GM18520 (cell line): ENCODE measurements around the gene BBS10.
"Not testable (repeated sequence)": the region's sequence is repeated elsewhere in the genome, so short reads cannot be mapped to it uniquely, and the experiment has no call there.

Experiments used
- ATAC-seq: cut with Tn5 transposase; IDR thresholded peaks from one replicate; pipeline ENCODE4 v1.9.1; 2021; ENCODE audit not compliant: unreplicated experiment

The BBS10 gene

DNA sequence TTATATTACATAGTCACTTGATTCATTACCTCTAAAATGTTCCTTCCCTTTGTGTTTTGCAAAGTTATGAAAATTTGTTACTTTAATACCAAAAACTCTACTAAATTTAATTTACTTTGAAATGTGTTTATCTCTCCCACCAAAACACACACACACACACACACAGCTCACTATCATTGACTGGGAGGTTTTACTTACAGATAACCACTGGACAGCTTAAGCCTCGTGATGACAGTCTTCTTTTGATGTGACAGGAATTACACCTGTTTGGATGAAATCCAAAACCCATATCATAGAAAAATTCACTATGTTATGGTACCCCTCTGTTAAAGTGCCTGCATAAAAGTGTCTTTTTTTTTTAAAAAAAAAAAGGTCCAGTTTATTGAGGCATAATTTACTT is 15.6 kb downstream of the BBS10 start:
- no peak for ATAC-seq

- no peak for ATAC-seq
These were observed 18.6 kb downstream of the BBS10 start for GRCh38 chr12:76329606-76330005.

DNA sequence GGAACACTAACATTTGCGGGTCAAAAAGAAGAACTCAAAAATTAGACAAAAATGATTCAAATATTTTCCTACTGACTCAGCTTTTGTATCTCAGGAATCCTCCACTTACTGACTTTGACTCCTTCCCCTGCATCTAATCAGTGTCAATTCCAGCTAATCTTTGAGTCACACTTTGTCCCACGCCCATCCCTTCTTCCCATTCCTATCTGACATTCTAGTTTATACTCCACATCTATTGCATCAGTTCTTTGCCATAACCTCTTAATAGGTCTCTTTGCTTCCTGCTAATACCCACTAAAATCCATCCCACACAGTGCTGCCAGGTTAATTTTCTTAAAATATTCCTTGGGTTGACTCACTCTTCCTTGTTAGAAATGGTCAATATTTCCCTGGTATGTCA is 19.1 kb downstream of the BBS10 start:
- no peak for ATAC-seq

- ATAC-seq = not testable (repeated sequence)
These were observed 28.5 kb downstream of the BBS10 start for GRCh38 chr12:76319595-76320319.

DNA sequence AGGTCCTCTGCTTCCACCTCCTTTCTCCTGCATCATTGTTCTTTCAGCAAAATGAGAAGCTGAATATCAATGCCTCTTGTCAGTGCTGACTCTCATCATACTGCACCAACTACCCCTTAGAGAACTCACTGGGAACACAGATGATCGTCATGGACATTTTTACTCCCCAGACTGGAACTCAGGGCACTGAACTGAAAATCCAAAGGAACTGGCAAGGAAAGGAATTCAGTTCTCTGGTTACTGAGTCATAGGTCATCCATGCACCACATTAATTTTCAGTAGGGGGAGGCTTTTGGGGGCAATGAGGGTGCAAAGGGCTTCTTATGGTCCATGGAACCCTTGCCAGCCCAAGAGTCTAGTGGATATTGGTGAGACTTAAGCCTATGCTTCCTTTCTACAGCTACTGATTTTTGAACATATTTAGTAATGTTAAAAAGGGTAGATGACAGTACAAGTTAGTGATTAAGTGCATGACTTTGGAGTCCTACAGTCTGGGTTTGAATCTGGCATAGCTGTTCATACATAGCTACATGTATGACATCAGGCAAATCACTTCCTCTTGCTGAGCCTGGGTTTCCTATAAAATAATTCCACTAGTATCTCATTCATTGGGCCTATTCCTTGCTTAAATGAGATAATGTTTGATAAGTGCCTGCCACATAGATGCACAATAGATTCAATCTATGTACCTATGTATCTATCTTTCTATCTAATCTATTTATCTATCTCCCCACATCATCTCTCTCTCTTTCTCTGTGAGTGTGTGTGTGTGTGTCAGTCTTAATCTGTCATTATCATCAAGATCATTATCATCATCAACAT is 29.2 kb downstream of the BBS10 start:
- no peak for ATAC-seq

- ATAC-seq = no peak
These were observed 30.2 kb downstream of the BBS10 start for GRCh38 chr12:76317976-76318375.

DNA sequence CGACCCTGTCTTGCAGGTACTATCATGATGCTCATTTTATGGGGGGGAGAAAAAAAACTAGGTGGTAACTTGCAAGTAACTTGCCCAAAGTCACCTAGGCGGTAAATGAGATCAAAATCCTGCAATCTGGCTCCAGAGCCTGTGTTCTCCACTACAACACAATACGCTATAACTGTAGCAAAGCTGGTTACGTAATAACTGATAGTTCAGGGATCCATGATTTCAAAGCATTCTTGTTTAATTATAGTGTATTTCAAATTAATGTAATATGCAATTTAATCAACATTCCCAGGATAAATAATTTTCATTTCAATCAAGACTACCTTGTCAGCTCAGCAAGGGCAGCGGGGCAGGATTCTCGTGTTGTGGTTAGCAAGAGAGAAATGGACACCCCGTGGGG is 31.7 kb downstream of the BBS10 start:
- ATAC-seq = no peak

DNA sequence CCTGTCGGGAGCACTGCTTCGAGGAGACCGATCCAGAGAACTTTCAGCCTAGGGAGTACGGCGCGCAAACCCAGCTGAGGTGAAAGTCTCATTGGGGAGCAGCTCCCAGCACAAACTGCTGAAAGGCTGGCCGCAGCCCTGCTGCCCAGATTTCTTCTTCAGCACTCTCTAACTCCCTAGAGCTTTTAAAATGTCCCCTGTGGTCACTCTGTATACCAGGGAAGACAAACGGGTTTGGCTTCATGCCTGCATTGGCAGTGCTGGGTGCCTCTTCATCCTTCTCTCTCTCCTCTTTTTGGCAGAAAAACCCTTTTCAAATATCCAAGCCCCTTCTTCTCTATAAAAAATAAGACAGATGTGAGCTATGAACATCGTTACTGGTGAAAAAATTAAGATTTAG is 34.9 kb downstream of the BBS10 start:
- no peak for ATAC-seq

DNA sequence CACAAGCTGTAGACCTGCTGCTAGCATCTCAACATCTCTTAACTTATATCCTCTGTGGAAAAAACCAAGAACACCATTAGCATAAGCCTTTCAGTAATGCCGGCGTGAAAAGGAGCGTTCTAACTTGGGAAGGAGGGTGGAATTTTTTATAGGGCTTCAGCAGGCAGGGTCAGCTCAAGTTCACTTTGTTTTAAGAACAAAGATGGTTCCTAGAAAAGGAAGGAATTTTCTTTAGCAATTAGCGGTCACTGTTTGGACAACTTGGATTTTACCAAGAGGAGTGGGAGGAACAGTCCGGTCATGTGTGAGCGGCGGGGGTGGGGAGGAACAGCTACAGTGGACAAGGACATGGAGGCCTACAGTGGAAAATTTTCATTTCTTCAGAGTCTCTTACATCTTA is 35.9 kb downstream of the BBS10 start:
- no peak for ATAC-seq

DNA sequence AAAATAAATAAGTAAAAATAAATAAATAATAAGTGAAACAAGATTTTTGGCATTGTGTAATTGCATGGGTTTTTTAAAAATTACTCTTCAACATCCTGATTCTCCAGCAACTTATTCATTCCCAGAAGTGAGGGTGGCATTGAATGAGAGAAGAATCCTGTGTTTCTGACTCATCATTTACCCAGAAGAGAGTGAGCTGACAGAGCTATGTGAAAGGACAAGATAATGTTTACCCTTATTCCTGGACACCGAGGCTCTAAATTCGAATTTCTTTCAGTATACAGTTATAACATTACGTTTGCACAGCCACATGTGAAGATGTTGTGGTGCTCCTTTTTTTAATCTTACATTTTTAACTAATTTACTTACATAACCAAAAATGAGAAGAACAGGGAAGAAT is 36.4 kb downstream of the BBS10 start:
- ATAC-seq = no peak

GRCh38 chr12:76310110-76310509 is 38.1 kb downstream of the BBS10 start:
- no peak for ATAC-seq

DNA sequence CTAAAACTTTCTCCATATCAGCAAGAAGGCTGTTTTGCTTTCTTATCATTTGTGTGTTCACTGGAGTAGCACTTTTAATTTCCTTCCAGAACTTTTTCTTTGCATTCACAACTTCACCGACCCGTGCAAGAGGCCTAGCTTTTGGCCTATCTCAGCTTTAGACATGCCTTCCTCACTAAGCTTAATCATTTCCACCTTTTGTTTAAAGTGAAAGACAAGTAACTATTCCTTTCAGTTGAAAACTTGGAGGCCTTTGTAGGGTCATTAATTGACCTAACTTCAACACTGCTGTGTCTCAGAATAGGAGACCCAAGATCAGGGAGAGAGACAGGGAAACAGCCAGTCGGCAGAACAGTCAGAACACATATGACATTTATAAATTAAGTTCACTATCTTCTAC is 39.3 kb downstream of the BBS10 start:
- ATAC-seq = no peak

DNA sequence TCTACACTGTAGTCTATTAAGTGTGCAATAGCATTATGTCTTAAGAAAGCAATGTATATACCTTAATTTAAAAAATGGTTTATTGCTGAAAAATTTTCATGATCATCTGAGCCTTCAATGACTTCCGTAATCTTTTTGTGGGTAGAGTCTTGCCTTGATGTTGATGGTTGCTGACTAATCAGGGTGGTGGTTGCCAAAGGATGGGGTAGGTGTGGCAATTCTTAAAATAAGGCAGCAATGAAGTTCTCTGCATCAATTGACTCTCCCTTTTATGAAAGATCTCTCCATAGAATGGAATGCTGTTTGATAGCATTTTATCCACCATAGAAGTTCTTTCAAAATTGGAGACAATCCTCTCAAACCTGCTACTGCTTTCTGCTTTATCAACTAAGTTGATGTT is 41.1 kb downstream of the BBS10 start:
- ATAC-seq = no peak

GRCh38 chr12:76303989-76304460 is 44.2 kb downstream of the BBS10 start:
- ATAC-seq = no peak

- ATAC-seq = no peak
These were observed 44.9 kb downstream of the BBS10 start for GRCh38 chr12:76303365-76303764.

- no peak for ATAC-seq
These were observed 47.9 kb downstream of the BBS10 start for GRCh38 chr12:76300297-76300665.

DNA sequence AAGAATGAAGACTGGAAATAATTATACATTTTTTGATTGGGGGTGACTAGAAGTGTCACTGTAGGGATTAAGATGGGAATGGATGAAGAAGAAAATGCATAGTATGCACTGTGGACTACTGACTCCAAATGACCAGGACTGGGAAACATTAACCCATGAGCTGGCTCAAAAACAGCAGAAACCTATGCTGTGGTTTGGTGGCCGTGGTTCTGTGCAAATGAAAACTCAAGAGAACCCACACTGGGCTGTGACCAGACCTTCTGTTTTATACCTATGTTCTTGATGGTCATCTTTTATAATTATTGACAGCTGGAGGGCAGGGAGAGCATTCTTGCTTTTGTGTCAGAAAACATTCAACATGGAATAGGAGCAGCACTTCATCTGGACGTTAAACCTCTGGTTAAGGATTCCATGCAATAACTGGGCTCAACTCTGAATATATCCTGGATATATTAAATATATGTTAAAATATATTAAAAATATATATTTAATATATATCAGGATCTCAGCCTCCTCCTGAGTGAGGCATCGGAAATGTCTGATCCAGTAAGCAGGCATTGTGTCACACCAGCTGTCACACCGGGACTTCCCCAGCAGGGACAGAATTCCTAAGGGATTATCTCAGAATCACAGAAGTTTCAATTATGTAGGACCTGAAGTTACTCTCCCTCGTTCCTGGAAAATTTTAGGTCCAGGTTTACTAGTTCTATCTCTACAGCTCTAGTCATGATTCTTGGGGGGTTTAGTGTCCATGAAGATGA is 48.5 kb downstream of the BBS10 start:
- no peak for ATAC-seq
